SK-MEL-5 (cell line): ENCODE results near the gene LRRC8A. TPM values are rescaled to one million over a fixed set of nuclear protein-coding genes. Genes with fewer than 3 reads are reported as not detected.

Experiments used
- DNase-seq: peaks from one replicate; pipeline ENCODE4 v3.0.0-alpha.2; 2016; ENCODE audit warnings: low read depth, low spot score
- in situ Hi-C: cut with HindIII; loops from 2 replicates; pipeline ENCODE4 v1.10.0; 2016; ENCODE audit warnings: low sequenced_read_pairs, high pct_unique_total_duplicates, low pct_unique_long_range_greater_than_20kb
- total RNA-seq: library from RNA; depleted of rRNA; stranded (reverse); fragments of >200 nt; shearing (Covaris generic); gene quantifications from 2 replicates; pipeline ENCODE4 v1.2.3, GENCODE V29; 2014

LRRC8A gene
- total RNA-seq, 1 experiment from 2014 or later, result 36.0 TPM

DNA sequence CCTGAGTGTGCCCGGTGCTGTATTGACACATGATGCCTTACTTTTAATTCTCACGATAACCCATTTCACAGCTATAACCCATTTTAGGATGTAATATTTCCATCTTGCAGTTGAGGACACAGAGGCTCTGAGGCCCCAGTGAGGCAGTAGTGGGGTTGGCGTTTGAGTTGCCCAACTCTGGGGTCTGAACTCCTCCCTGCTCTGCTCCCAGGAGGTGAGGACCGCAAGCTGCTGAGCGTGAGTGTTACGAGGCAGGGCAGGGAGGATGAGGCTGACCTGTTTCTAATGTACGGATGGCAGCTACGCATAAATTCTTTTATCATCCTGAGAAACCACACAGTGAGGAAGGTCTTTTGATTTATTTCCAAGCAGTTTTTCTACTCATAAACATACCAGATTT is 11.4 kb downstream of the LRRC8A start:
- in situ Hi-C loops, result no loop called here
- DNase-seq, result no peak

DNA sequence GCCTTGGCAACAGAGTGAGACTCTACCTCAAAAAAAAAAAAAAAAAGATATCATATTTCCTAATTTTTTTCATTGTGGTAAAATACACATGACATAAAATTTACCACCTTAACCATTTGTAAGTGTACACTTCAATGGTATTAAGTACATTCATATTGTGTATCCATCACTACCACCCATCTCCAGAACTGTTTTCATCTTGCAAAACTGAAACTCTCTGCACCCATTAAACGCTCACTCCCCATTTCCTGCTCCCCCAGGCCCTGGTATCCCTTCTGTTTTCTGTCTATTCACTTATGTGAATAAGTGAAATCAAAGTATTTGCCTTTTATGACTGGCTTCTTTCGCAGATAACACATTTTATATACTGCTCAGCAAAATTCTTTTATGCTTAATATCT is 12.8 kb downstream of the LRRC8A start:
- DNase-seq, result no peak
- in situ Hi-C loops, result no loop called here

DNA sequence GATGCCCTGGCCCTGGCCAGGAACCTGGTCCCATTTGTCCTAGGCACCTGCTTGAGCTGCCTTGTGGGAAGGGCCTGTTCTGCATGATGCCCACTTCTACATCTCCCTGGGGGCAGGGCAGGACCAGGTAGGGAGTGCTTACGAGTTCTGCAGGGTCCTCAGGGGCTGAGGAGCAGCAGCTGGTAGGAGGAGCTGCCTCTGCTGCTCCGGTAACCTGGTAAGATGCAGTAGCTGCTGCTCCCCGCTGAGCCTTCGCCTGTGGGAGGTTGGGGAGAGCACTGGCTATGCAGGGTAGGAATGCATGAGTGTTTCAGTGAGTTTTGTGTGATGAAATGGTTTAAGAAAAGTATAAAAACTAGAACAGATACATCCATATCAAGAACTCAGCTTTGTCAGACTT is 13.6 kb downstream of the LRRC8A start:
- DNase-seq, result no peak
- in situ Hi-C loops, result no loop called here

DNA sequence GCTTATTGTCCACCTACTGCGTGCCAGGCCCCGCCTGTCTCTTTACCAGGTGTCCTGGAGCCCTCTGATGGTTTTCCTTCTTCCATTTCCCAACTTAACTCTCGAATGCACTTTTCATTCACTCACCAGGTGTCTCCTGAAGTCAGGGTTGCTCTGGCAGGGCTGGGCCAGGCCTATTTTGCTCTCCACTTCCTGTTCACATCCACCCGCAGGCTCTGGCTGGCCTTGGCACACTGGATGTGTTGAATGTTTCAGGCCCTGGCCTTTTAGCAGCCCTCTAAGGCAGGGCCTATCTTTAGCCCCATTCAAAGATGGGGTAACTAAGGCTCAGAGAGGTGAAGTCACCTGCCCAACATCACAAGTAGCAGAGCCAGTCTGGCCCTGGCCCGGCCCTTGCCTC is 16.4 kb downstream of the LRRC8A start:
- DNase-seq, result no peak
- in situ Hi-C loops, result no loop called here

DNA sequence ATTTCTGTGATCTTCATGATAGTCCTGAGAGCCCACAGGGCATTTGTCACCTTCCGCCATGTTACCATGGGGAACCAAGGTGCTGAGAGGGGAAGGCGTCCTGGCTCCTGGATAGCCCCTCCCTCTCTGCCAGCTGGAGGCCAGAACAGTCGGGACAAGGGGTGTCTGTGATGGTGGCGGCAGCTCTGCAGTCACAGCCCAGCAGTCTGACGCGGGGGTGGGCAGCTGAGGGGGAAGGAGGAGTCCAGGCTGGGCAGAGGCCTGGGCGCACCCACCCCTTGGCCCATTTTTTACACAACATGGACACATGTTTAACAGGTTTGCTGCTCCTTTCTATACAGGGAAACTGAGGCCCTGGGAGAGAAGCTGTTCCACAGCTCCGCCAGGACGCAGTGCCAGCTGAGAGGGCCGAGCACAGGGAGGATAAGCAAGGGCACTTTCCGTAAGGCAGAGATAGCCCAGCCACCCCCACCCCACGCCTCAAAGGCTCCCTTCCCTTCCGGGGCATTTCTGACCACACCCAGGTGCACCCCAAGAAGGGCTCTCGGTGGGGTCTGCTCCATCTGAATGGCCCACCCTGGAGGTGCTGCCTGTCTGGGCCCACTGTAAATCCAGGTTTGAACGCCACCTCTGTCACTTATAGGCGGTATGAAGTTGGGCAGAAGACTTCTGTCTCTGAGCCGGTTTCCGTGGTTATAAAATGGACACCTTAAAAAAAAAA is 17.1 kb downstream of the LRRC8A start:
- DNase-seq, result no peak
- in situ Hi-C loops, result no loop called here

DNA sequence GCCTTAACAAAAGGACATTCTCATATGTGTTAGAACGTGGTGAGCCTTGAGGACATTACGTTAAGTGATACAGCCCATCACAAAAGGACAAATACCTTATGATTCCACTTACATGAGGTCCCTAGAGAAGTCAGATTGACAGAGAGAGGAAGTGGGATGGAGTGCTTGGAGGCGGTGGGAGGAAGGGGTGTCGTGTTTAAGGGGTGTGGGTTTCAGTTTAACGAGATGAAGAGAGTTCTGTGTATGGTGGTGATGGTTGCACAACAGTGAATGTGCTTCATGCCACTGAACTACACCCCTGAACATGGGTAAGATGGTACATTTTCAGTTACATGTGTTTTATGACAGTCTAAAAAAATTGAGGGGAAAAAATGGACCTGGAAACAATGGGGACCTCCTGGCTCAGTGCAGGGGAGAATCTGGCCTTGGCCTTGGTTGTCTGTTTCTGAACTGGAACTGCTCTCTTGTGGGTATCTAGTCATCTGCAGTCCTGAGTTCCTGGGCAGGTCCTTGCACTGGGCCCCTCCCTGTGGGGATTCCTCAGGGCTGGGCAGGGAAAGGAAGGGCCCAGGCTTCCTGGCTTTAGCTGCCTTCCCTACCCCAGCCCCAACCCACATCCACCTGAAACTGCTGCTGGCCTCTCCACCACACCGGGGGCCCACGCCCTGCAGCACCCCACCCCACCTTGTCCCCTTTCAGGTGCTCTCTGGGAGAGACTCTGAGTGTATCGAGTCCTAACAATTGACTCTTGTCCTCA is 17.8 kb downstream of the LRRC8A start:
- in situ Hi-C loops, result no loop called here
- DNase-seq, result no peak

DNA sequence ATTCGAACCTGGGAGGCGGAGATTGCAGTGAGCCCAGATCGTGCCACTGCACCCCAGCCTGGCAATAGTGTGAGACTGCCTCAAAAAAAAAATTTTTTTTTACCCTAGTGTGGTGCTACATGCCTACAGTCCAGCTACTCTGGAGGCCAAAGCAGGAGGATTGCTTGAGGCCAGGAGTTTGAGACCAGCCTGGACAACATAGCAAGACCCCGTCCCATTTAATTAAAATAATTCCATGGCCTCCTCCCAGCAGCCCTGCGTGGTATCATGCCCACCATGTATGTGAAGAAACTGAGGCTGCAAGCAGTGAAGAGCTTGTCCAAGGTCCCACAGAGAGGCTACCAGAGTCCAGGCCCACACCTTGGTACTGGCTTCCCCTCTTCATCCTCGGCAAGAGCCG is 19.4 kb downstream of the LRRC8A start:
- in situ Hi-C loops, result no loop called here
- DNase-seq, result no peak

DNA sequence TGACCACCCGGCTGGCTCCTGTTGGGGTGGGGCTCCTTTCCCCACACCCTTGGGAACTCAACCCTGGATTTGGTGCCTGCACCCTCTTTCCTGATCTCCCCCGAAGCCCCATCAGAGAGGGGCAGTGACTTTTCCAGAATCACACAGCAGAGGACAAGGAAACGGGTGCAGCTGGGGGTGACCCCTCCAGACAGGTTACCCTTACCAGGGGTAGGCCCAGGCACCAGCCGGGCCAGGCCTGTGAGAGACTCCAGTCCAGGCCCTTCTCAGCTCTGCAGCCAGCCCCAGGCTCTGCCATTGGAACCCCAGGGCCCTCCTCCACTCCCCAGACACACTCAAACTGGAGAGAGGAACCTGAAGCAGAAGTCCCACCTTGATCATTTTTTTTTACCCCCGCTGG is 19.9 kb downstream of the LRRC8A start:
- DNase-seq, result no peak

DNA sequence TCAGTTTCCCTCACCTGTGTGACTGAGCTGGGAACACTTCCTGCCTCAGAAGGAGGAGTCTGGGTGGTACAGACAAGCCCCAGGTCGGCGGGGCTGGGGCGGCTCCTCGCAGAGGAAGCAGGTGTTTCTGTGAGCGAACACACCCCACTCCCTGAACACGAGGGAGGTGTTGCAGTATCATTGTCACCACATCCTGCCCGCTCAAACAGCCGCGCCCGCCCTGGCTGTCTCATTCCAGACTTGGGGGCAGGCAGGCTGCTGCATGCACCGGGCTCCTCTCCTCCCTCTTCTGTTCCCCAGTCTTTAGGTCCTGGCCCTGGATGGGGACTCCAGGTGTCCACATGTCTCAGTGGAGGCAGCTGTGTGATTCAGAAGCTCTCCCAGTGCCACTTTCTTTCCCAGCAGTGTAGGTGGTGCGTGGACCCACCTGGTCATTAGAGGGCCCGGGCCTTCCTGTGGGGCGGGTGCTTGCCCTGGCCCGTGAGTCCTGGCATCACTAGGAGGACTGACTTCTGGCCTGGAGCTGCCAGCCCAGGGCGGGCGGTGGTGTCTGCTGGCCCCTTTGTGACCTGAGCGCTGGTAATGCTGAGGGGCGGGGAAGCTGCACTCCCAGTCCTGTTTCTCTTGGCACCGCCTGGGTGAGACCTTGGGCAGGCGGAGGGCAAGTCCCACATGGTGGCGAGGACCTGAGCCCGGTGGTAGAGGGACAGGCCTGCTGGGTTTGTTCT is 20.6 kb downstream of the LRRC8A start:
- DNase-seq, result no peak
- in situ Hi-C loops, result no loop called here

More for the DNA sequence above, 19.9 kb downstream of the LRRC8A start:
- in situ Hi-C loops, result no loop called here

DNA sequence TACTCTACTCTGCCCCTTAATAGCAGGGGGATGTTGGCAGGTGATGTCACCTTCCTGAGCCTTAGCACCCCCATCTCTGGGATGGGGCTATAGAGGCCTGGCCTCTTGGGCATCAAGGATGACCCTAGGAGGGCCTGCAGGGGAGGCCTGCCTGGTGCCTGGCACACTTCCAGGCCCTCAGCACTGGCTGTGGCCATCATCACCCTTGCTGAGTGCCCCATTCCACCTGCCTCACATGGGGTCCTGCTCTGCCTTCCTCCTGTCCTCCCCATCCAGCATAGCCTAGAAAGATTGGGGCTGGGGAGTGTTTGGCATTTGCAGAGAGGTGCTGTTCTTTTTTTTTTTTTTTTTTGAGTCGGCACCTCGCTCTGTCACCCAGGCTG is 21.1 kb downstream of the LRRC8A start:
- in situ Hi-C loops, result no loop called here
- DNase-seq, result no peak

DNA sequence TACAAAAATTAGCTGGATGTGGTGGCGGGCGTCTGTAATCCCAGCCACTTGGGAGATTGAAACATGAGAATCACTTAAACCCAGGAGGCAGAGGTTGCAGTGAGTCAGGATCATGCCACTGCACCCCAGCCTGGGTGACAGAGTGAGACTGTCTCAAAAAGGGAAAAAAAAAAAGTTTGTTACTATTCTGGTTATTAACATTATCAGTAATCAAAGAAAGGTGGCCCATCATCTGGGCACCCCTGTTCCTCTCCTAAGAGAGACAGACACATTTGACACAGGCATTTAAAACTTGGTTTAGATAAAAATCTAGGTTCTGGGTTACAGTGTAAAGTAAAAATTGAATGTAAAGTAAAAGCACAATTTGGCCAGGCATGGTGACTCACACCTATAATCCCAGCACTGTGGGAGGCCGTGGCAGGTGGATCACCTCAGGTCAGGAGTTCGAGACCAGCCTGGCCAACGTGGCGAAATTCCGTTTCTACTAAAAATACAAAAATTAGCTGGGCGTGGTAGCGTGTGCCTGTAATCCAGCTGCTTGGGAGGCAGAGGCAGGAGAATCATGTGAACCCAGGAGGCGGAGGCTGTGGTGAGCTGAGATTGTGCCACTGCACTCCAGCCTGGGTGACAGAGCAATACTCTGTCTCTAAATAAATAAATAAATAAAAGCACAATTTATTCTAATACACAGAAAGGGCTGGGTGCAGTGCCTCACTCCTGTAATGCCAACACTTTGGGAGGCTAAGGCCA is 22.1 kb downstream of the LRRC8A start:
- in situ Hi-C loops, result no loop called here
- no peak for DNase-seq

DNA sequence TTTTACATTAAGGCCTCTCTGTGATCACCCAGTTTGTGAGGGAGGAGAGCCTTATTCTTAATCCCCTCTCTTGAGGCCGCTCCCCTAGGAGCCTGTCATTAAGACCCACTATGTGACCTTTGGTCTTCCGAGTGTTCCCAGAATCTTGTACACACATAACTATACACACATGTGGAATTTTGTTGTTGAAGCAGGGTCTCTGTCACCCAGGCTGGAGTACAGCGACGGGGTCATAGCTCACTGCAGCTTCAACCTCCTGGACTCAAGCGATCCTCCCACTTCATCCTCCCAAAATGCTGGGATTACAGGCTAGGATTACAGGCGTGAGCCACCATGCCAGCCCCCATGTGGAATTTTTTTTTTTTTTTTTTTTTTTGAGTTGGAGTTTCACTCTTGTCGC is 24.0 kb downstream of the LRRC8A start:
- no peak for DNase-seq
- in situ Hi-C loops, result no loop called here

DNA sequence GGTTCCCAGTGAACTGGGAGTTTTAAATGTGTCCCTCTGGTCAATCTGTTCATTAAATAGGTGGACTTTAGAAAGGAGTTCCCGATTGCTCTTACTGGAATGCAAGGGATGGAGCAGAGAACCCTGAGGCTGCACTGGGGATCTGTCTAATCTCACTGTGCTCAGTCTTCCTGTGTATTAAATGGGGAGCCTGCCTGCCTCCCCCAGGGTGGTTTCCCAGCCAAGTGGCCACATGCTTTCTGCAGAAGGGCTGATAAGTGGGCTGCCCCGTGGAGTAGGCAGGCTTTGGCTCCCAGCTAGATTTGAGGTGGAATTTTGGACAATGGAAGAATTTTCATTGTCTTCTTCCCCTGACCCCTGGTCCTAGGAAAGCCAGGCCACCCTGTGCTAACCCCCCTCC is 24.8 kb downstream of the LRRC8A start:
- DNase-seq, result no peak
- in situ Hi-C loops, result no loop called here

DNA sequence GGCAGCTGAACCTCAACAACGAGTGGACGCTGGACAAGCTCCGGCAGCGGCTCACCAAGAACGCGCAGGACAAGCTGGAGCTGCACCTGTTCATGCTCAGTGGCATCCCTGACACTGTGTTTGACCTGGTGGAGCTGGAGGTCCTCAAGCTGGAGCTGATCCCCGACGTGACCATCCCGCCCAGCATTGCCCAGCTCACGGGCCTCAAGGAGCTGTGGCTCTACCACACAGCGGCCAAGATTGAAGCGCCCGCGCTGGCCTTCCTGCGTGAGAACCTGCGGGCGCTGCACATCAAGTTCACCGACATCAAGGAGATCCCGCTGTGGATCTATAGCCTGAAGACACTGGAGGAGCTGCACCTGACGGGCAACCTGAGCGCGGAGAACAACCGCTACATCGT is 26.4 kb downstream of the LRRC8A start:
- in situ Hi-C loops, result no loop called here
- DNase-seq, result no peak

DNA sequence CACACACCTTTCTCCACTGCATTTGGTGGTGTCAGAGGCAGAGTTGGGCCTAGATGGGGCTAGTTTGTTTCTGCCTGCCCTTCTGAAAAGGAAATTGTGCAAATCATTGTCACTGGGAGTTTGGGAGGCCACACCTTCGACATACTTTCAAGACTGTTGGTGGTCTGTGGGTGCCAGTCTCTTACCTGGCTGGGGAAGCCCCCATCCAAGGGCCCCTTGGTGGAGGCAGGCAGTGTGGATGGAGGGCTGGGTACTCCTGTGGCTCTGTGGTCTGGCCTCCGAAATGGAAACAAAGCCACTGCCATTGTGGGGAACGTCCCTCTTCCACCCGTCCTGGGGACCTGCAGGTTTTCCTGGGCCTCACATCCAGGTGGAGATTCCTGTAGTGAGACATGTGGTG is 27.9 kb downstream of the LRRC8A start:
- no peak for DNase-seq
- in situ Hi-C loops, result no loop called here

DNA sequence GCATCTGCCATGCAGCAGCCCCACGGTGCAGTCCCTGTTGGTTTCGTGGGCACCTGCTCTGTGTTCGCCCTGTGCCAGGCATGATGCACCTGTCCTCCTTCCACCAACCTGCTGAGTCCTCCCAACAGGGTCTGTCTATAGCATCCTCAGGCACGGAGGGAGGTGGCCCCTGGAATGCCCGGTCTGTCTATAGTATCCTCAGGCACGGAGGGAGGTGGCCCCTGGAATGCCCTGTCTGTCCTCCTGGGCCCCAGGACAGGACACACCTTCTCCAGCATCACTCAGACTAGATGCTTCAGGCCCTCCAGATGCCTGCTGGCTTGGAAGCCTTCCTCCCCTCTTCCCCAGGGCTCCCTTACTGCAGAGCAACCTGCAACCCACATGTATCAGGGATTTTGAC is 29.0 kb downstream of the LRRC8A start:
- in situ Hi-C loops, result no loop called here
- no peak for DNase-seq

DNA sequence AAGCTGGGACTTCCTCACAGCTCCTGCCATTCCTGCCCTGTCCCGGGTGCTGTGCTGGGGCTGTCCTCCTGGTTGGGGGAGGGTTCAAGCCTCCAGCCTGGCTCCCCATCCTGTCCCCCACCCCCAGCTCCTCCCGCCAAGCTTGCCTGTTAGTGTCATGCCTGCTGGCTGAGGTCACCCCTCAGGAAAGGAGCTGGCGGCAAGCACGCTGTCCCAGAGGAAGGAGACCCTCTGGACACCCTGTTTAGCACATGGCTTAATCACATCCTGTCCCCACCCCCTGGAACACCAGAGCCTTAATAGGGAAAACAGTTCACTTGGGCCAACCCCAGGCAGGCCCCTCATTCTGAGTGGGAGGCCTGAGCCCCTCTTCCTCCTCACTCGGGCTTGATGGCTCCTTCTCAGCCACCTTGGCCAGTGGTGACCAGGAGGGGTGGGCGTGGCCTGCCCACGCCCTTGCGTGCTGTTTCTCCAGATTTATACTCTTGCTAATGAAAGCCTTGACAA is 29.6 kb downstream of the LRRC8A start:
- no peak for DNase-seq
- in situ Hi-C loops, result no loop called here

DNA sequence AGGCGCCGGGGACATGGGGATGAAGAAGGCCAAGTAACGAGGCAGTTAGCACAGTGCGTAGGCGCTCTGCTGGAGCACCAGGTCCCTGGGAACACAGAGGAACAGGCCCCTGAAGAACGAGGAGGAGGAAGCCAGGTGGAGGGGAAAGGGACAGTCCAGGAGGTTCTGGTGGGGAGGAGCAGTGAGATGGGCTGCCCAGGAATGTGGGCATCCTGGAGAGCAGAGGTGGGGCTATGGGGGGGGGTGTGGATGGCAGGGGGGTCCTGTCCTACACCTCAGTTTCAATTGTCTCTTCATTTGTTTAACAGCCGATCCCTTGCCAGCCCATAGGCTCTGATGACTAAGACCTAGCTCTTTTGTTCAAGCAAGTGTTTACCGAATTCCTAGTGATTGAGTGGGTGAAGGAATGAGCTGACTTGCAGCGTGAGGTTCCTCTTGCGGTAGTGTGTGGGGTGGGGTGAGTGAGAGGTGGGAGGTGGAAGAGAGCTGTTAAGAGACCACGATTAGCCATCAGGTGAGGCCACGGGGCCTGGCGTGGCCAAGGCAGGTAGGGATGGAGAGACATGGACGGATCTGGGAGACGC is 30.4 kb downstream of the LRRC8A start:
- in situ Hi-C loops, result no loop called here
- no peak for DNase-seq
